NCI-H2081 treated with DMSO at 0.1 percent for 48 hours (cell line): Measurements from ENCODE around the gene LAMB2.

Experiments
- DNase-seq: peaks from one replicate; lab custom pipeline; 2025; lab: John Stamatoyannopoulos, UW

Gene LAMB2

GRCh38 chr3:49132437-49133225 lies at the start of gene LAMB2:
LAMB2 (minus strand) TSS chr3:49133050; CDS start chr3:49132867, 183 bp downstream.
- DNase-seq: no peak

- DNase-seq: no peak
Measured at GRCh38 chr3:49181351-49181750, 48.5 kb upstream of the LAMB2 start.

- DNase-seq: no peak
Measured at GRCh38 chr3:49180116-49180515, 47.3 kb upstream of the LAMB2 start.

GRCh38 chr3:49177073-49177472 lies 44.2 kb upstream of the LAMB2 start:
- no peak for DNase-seq

- no peak for DNase-seq
Measured at GRCh38 chr3:49175530-49175929, 42.7 kb upstream of the LAMB2 start.

- DNase-seq: no peak
Measured at GRCh38 chr3:49174397-49174985, 41.6 kb upstream of the LAMB2 start.

GRCh38 chr3:49173792-49174170 lies 40.9 kb upstream of the LAMB2 start:
- no peak for DNase-seq

GRCh38 chr3:49173116-49173791 lies 40.4 kb upstream of the LAMB2 start:
- no peak for DNase-seq

GRCh38 chr3:49172551-49173041 lies 39.7 kb upstream of the LAMB2 start:
- DNase-seq: no peak

- no peak for DNase-seq
Measured at GRCh38 chr3:49171775-49172500, 39.1 kb upstream of the LAMB2 start.

- no peak for DNase-seq
Measured at GRCh38 chr3:49171119-49171774, 38.4 kb upstream of the LAMB2 start, which contains the start of gene KLHDC8B. KLHDC8B (plus strand) TSS chr3:49171598; CDS start chr3:49172770, 1,172 bp downstream.

- DNase-seq: no peak
Measured at GRCh38 chr3:49170744-49171118, 37.9 kb upstream of the LAMB2 start.

GRCh38 chr3:49166752-49167556 lies 34.1 kb upstream of the LAMB2 start:
- no peak for DNase-seq

- DNase-seq: no peak
Measured at GRCh38 chr3:49165771-49166751, 33.2 kb upstream of the LAMB2 start, which contains the start of gene CCDC71. CCDC71 (minus strand) TSS chr3:49166331; CDS start chr3:49164208, 2,123 bp downstream.

- DNase-seq: no peak
Measured at GRCh38 chr3:49164983-49165720, 32.3 kb upstream of the LAMB2 start.

- no peak for DNase-seq
Measured at GRCh38 chr3:49163609-49164008, 30.8 kb upstream of the LAMB2 start.

- DNase-seq: no peak
Measured at GRCh38 chr3:49162751-49163419, 30.0 kb upstream of the LAMB2 start.
